Fibroblast of mammary gland (primary cell): ENCODE measurements around the gene ACSS1.

Source experiments
- DNase-seq: peaks from one replicate; pipeline ENCODE4 v3.0.0-alpha.2; 2010; ENCODE audit warnings: low read depth
- H3K4me3 ChIP-seq: 2 replicates; pipeline ENCODE4 v1.5.1; 2011; ENCODE audit warnings: low read depth, mild to moderate bottlenecking, low read length, moderate library complexity; ENCODE audit not compliant: control insufficient read depth
- CTCF ChIP-seq: conservative IDR thresholded peaks from 2 replicates; pipeline ENCODE4 v1.5.1; 2011; ENCODE audit warnings: low read depth, low read length, inconsistent platforms; ENCODE audit not compliant: control insufficient read depth, insufficient read depth

Gene ACSS1

GRCh38 chr20:25018841-25019240, 39.1 kb downstream of the ACSS1 start:
- no peak overlapping the region for H3K4me3 ChIP-seq
- DNase-seq, result no peak
- TF ChIP-seq CTCF, result no peak

GRCh38 chr20:25018425-25018824, 39.5 kb downstream of the ACSS1 start:
- TF ChIP-seq CTCF, result no peak
- H3K4me3 ChIP-seq, result no peak overlapping the region
- no peak for DNase-seq

DNA sequence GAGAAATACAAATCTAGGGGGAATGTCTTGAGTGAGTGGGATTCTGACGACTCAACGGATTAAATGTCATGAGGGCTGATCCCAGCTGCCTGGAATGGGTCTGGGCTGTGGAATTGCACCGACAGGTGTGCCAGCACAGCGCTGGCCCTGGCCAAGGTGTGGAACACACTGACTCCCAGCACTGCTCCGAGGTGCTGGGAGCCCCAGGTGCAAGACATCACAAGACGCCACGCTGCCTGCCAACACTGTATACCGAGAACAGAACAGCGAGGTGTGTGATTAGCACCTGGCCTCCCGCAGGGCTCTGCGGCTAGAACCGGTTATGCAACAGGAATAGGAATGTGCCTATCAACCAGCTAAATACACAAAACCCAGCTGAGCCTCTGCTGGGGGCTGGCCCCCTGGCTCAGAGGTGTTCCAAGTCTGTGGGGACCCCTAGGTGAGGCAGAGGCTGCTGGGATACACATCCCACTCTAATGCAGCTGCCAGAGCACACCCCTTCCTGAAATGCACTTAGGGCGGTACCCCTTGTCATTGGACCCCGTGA, 40.6 kb downstream of the ACSS1 start:
- TF ChIP-seq CTCF, result no peak
- no peak overlapping the region for H3K4me3 ChIP-seq
- no peak for DNase-seq

DNA sequence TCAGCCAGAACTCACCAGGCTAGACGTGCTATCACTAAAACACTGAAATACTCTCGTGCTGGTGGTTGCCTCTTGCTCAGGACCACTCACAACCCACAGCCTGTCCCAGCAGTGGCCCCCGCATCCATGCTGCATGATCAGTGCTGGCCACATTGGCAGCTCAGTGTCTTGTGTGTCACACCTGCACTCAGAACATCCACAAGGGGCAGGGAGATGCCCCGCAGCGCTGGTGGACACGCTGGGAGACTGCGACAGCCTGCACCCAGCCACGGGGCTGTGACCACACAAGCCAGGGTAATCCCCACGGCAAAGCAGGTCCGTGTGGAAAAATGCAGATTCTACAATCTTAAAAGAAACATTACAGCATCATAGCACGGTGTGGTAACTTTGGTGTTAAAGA, 41.5 kb downstream of the ACSS1 start:
- TF ChIP-seq CTCF, result no peak
- no peak for DNase-seq
- H3K4me3 ChIP-seq, result no peak overlapping the region

GRCh38 chr20:25015986-25016385, 42.0 kb downstream of the ACSS1 start:
- TF ChIP-seq CTCF, result no peak
- DNase-seq, result no peak

GRCh38 chr20:25014816-25015215, 43.1 kb downstream of the ACSS1 start:
- H3K4me3 ChIP-seq, result no peak overlapping the region

More at GRCh38 chr20:25015986-25016385, 42.0 kb downstream of the ACSS1 start:
- H3K4me3 ChIP-seq, result no peak overlapping the region

More at GRCh38 chr20:25014816-25015215, 43.1 kb downstream of the ACSS1 start:
- TF ChIP-seq CTCF, result no peak
- no peak for DNase-seq
